HepG2 (cell line): ENCODE data around the gene CRYBA1. TPM values are rescaled to one million over a fixed set of nuclear protein-coding genes. Genes with fewer than 3 reads are reported as not detected.

Source experiments
- JUNB ChIP-seq: sonication (generic); formaldehyde crosslinking; IDR thresholded peaks from 2 replicates; pipeline ENCODE4 v1.8.0; 2022; ENCODE audit warnings: missing genetic modification reagents, mild to moderate bottlenecking, borderline replicate concordance
- ONECUT2 ChIP-seq: sonication (generic); formaldehyde crosslinking; IDR thresholded peaks from 2 replicates; pipeline ENCODE4 v1.4.0; 2020; ENCODE audit warnings: missing genetic modification reagents
- POGZ ChIP-seq: sonication (generic); formaldehyde crosslinking; IDR thresholded peaks from 2 replicates; pipeline ENCODE4 v1.4.0; 2020; ENCODE audit warnings: mild to moderate bottlenecking, missing genetic modification reagents
- RCOR2 ChIP-seq: IDR thresholded peaks from 2 replicates; pipeline ENCODE4 v1.6.1; 2016; ENCODE audit warnings: missing biosample characterization, missing genetic modification reagents
- RFX1 ChIP-seq: fragments of 450-650 bp; IDR thresholded peaks from 2 replicates; pipeline ENCODE4 v1.6.1; 2017
- SNAPC2 ChIP-seq: sonication (generic); formaldehyde crosslinking; IDR thresholded peaks from 2 replicates; pipeline ENCODE4 v1.8.1; 2022; ENCODE audit warnings: mild to moderate bottlenecking, missing genetic modification reagents
- ZNF547 ChIP-seq: sonication (generic); formaldehyde crosslinking; IDR thresholded peaks from 2 replicates; pipeline ENCODE4 v1.5.1; 2020; ENCODE audit warnings: mild to moderate bottlenecking, missing genetic modification reagents
- ZNF567 ChIP-seq: sonication (generic); formaldehyde crosslinking; IDR thresholded peaks from 2 replicates; pipeline ENCODE4 v1.8.1; 2023; ENCODE audit warnings: mild to moderate bottlenecking, missing genetic modification reagents, borderline replicate concordance
- ZNF772 ChIP-seq: sonication (generic); formaldehyde crosslinking; IDR thresholded peaks from 2 replicates; pipeline ENCODE4 v1.5.0; 2020; ENCODE audit warnings: mild to moderate bottlenecking, missing genetic modification reagents
- polyA plus RNA-seq, 8 experiments: library from polyadenylated mRNA; depleted of rRNA in 3 of 8; stranded (reverse) in 7 of 8; unstranded in 1 of 8; fragments of >200 nt; fragmentation: Illumina TruSeq in 4 of 8; extraction: Trizol in 4 of 8; gene quantifications; 2 replicates each; pipeline versions ENCODE4 v1.2.1 to v1.2.3, GENCODE V29; 2011 to 2016; ENCODE audit warnings: low read depth in 4 of 8, missing spikeins in 1 of 8, mixed read lengths in 1 of 8; ENCODE audit not compliant: insufficient read depth in 1 of 8
- total RNA-seq, 5 experiments: library from RNA; depleted of rRNA; stranded (reverse); fragments of >200 nt; fragmentation: Illumina TruSeq; extraction: Trizol; gene quantifications; 2 replicates each; pipeline ENCODE4 v1.2.3, GENCODE V29; 2016; ENCODE audit warnings: low read depth in 1 of 5
- TF ChIP-seq, protein P1 (sequence below): sonication (generic); formaldehyde crosslinking; conservative IDR thresholded peaks from 2 replicates; pipeline ENCODE4 v1.8.0; 2022; ENCODE audit warnings: mild to moderate bottlenecking, moderate library complexity, missing genetic modification reagents
- TF ChIP-seq, protein P2 (sequence below): sonication (generic); formaldehyde crosslinking; IDR thresholded peaks from 2 replicates; pipeline ENCODE4 v1.8.0; 2022; ENCODE audit warnings: missing genetic modification reagents, mild to moderate bottlenecking, moderate library complexity, borderline replicate concordance
- TF ChIP-seq, protein P3 (sequence below): sonication (generic); formaldehyde crosslinking; IDR thresholded peaks from 2 replicates; pipeline ENCODE4 v1.5.1; 2020; ENCODE audit warnings: mild to moderate bottlenecking, missing genetic modification reagents, borderline replicate concordance
- TF ChIP-seq, protein P4 (sequence below): IDR thresholded peaks from 2 replicates; pipeline ENCODE4 v1.4.0; 2020; ENCODE audit warnings: mild to moderate bottlenecking, missing genetic modification reagents
- TF ChIP-seq, protein P5 (sequence below): sonication (generic); formaldehyde crosslinking; IDR thresholded peaks from 2 replicates; pipeline ENCODE4 v1.5.0; 2020; ENCODE audit warnings: mild to moderate bottlenecking, missing genetic modification reagents
- TF ChIP-seq, protein P6 (sequence below): sonication (generic); formaldehyde crosslinking; IDR thresholded peaks from 2 replicates; pipeline ENCODE4 v1.4.0; 2020; ENCODE audit warnings: mild to moderate bottlenecking, missing genetic modification reagents

CRYBA1 gene
- total and polyA plus RNA-seq, 2 of the 13 experiments (the other 11 are each of a cell fraction or from before 2014, with no cell fraction given) = not detected

DNA sequence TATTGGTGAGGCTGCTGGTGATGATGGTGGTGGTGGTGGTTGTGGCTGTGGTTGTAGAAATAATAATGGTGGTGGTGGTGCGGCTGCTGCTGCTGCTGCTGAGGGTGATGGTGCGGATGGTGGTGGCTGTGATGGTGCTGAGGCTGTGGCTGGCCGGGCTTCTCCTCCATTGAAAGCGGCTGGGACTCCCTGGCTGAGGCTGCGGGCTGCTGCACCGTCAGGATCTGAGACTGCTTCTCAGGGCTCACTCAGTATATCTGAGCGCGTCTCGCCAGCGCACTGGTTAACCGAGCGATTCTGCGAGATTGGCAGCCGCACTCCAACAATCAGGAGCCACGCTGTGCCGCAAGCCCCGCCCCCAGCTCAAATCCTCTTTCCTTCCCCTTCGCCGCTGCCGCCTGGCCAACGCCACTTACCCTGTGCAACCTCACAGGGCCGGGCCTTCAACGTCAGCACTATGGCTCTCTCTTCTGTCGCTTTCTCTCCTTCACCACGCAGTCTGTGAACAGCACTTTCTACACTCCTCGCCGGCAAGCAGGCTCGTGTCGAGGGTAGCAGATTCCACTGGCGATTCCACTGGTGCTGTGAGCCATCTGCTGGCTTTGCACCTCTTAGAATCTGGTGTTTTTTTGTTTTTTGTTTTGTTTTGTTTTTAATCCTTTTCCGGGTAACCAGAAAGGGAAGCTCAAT is 47.4 kb downstream of the CRYBA1 start, which contains the start of gene NUFIP2 (continued):
- TF ChIP-seq JUNB (CRISPR knock-in tag) = peak; percentile 33; the same call in 1 of the 2 replicates
- TF ChIP-seq POGZ = peak; percentile 65
- 0 out of 2 replicates have a peak, but pooled peaks have one; percentile 28 for TF ChIP-seq RCOR2
- no peak for TF ChIP-seq RFX1
- no peak for TF ChIP-seq ONECUT2
- TF ChIP-seq ZNF567 (CRISPR knock-in tag) = peak; percentile 87; the same call in 1 of the 2 replicates
- TF ChIP-seq ZNF547 (CRISPR knock-in tag) = peak; percentile 80
- TF ChIP-seq, protein P1, sequence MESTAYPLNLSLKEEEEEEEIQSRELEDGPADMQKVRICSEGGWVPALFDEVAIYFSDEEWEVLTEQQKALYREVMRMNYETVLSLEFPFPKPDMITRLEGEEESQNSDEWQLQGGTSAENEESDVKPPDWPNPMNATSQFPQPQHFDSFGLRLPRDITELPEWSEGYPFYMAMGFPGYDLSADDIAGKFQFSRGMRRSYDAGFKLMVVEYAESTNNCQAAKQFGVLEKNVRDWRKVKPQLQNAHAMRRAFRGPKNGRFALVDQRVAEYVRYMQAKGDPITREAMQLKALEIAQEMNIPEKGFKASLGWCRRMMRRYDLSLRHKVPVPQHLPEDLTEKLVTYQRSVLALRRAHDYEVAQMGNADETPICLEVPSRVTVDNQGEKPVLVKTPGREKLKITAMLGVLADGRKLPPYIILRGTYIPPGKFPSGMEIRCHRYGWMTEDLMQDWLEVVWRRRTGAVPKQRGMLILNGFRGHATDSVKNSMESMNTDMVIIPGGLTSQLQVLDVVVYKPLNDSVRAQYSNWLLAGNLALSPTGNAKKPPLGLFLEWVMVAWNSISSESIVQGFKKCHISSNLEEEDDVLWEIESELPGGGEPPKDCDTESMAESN = peak; percentile 60; the same call in 1 of the 2 replicates
- TF ChIP-seq, protein P2, sequence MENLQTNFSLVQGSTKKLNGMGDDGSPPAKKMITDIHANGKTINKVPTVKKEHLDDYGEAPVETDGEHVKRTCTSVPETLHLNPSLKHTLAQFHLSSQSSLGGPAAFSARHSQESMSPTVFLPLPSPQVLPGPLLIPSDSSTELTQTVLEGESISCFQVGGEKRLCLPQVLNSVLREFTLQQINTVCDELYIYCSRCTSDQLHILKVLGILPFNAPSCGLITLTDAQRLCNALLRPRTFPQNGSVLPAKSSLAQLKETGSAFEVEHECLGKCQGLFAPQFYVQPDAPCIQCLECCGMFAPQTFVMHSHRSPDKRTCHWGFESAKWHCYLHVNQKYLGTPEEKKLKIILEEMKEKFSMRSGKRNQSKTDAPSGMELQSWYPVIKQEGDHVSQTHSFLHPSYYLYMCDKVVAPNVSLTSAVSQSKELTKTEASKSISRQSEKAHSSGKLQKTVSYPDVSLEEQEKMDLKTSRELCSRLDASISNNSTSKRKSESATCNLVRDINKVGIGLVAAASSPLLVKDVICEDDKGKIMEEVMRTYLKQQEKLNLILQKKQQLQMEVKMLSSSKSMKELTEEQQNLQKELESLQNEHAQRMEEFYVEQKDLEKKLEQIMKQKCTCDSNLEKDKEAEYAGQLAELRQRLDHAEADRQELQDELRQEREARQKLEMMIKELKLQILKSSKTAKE (CRISPR knock-in tag) = no peak
- TF ChIP-seq, protein P3, sequence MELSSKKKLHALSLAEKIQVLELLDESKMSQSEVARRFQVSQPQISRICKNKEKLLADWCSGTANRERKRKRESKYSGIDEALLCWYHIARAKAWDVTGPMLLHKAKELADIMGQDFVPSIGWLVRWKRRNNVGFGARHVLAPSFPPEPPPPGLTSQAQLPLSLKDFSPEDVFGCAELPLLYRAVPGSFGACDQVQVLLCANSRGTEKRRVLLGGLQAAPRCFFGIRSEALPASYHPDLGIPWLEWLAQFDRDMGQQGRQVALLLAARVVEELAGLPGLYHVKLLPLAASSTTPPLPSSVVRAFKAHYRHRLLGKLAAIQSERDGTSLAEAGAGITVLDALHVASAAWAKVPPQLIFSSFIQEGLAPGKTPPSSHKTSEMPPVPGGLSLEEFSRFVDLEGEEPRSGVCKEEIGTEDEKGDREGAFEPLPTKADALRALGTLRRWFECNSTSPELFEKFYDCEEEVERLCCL = peak; percentile 88; the same call in 1 of the 2 replicates
- TF ChIP-seq ZNF772 = peak; percentile 83
- TF ChIP-seq, protein P4, sequence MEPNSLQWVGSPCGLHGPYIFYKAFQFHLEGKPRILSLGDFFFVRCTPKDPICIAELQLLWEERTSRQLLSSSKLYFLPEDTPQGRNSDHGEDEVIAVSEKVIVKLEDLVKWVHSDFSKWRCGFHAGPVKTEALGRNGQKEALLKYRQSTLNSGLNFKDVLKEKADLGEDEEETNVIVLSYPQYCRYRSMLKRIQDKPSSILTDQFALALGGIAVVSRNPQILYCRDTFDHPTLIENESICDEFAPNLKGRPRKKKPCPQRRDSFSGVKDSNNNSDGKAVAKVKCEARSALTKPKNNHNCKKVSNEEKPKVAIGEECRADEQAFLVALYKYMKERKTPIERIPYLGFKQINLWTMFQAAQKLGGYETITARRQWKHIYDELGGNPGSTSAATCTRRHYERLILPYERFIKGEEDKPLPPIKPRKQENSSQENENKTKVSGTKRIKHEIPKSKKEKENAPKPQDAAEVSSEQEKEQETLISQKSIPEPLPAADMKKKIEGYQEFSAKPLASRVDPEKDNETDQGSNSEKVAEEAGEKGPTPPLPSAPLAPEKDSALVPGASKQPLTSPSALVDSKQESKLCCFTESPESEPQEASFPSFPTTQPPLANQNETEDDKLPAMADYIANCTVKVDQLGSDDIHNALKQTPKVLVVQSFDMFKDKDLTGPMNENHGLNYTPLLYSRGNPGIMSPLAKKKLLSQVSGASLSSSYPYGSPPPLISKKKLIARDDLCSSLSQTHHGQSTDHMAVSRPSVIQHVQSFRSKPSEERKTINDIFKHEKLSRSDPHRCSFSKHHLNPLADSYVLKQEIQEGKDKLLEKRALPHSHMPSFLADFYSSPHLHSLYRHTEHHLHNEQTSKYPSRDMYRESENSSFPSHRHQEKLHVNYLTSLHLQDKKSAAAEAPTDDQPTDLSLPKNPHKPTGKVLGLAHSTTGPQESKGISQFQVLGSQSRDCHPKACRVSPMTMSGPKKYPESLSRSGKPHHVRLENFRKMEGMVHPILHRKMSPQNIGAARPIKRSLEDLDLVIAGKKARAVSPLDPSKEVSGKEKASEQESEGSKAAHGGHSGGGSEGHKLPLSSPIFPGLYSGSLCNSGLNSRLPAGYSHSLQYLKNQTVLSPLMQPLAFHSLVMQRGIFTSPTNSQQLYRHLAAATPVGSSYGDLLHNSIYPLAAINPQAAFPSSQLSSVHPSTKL (CRISPR knock-in tag) = peak; percentile 55
- no peak for TF ChIP-seq SNAPC2
- TF ChIP-seq, protein P5, sequence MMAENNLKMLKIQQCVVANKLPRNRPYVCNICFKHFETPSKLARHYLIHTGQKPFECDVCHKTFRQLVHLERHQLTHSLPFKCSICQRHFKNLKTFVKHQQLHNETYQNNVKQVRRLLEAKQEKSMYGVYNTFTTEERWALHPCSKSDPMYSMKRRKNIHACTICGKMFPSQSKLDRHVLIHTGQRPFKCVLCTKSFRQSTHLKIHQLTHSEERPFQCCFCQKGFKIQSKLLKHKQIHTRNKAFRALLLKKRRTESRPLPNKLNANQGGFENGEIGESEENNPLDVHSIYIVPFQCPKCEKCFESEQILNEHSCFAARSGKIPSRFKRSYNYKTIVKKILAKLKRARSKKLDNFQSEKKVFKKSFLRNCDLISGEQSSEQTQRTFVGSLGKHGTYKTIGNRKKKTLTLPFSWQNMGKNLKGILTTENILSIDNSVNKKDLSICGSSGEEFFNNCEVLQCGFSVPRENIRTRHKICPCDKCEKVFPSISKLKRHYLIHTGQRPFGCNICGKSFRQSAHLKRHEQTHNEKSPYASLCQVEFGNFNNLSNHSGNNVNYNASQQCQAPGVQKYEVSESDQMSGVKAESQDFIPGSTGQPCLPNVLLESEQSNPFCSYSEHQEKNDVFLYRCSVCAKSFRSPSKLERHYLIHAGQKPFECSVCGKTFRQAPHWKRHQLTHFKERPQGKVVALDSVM (CRISPR knock-in tag) = no peak
- TF ChIP-seq, protein P6, sequence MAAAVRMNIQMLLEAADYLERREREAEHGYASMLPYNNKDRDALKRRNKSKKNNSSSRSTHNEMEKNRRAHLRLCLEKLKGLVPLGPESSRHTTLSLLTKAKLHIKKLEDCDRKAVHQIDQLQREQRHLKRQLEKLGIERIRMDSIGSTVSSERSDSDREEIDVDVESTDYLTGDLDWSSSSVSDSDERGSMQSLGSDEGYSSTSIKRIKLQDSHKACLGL (CRISPR knock-in tag) = no peak
